Activated CD4-positive, alpha-beta T cell treated with anti-CD3 and anti-CD28 coated beads, Interleukin-2, amount 50 U/mL, for 4 hours (primary cell): ENCODE measurements around the gene SCGB3A2.
"Not testable (repeated sequence)": the region's sequence is repeated elsewhere in the genome, so short reads cannot be mapped to it uniquely, and the experiment has no call there.

ENCODE experiments used
- DNase-seq, 2 experiments: peaks; one replicate each; pipeline ENCODE4 v3.0.0-alpha.2; 2020

Gene SCGB3A2

DNA sequence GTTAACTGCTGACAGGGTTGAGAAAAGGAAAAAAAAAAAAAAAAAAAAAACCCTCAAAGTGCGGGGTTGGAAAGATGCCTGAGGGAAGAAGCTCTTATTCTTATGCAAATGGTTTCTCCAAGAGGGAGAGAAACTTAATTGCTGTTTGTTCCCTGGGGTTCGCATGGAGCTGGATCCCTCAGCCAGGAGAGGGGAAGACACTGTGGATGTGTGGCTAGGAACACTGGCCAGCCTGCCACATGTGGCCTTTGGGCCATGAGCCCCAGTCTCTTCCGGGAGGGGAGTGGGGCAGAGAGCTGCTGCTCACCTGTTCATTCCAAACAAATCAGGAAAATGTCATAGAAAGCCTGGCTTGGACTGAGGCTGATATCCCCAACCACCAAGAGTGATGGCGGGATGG, 9.4 kb upstream of the SCGB3A2 start:
- no peak for DNase-seq

DNA sequence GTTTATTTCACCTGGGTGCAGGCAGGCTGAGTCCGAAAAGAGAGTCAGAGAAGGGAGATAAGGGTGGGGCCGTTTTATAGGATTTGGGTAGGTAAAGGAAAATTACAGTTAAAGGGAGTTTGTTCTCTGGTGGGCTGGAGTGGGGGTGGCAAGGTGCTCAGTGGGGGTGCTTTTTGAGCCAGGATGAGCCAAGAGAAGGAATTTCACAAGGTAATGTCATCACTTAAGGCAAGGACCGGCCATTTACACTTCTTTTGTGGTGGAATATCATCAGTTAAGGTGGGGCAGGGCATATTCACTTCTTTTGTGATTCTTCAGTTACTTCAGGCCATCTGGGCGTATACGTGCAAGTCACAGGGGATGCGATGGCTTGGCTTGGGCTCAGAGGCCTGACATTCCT, 8.6 kb upstream of the SCGB3A2 start:
- not testable (repeated sequence) for DNase-seq

DNA sequence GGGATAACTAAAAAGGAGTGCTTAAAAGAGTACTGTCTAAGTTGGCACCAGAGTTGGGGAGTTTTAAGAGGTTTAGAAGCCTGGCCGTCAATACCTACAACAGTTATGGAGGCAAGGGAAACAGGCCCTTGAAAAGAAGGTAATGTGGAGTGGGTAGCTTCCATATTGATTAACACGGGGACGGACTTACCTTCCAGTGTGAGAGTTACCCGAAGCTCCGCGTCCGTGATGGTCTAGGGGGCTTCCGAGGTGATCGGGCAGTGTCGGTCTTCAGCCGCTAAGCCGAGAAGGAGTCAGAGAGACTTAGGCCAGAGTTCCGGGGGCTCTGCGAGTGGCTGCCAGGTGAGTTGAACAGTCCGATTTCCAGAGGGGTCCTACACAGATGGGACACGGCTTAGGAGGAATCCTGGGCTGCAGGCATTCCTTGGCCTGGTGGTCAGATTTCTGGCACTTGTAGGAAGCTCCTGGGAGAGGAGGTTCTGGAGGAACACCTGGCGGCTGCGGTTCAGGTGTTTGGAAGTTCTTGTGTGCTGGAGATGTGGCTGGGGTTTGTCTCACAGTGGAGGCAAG, 6.4 kb upstream of the SCGB3A2 start:
- DNase-seq, result not testable (repeated sequence)

DNA sequence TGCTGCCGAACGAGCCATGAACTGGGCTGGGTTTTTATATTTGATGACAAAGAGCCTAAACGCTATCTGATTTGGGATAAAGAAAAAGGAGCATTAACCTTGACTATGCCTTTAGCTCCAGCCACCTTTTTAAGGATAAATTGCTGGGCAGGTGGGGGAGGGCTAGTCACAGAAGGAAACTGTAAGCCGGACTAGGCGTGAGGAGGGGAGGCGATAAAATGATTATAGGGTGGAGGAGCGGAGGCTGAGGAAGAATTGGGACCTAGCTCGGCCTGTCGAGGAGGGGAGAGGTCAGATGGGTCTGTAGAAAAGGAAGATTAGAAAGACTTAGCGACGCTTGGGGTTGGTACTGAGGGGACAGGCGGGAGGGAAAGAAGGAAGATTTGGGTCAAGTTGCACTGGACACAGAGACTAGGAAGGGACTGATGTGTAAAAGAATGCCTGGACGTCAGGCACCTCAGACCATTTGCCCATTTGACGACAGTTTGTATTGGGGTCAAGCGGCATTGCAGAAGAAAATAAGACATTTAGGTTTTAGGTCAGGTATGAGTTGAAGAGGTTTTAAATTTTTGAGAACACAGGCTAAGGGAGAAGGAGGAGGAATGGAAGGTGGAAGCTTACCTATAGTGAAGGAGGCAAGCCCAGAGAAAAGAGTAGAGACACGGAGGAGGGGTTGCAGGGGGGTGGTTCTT, 5.6 kb upstream of the SCGB3A2 start:
- not testable (repeated sequence) for DNase-seq

DNA sequence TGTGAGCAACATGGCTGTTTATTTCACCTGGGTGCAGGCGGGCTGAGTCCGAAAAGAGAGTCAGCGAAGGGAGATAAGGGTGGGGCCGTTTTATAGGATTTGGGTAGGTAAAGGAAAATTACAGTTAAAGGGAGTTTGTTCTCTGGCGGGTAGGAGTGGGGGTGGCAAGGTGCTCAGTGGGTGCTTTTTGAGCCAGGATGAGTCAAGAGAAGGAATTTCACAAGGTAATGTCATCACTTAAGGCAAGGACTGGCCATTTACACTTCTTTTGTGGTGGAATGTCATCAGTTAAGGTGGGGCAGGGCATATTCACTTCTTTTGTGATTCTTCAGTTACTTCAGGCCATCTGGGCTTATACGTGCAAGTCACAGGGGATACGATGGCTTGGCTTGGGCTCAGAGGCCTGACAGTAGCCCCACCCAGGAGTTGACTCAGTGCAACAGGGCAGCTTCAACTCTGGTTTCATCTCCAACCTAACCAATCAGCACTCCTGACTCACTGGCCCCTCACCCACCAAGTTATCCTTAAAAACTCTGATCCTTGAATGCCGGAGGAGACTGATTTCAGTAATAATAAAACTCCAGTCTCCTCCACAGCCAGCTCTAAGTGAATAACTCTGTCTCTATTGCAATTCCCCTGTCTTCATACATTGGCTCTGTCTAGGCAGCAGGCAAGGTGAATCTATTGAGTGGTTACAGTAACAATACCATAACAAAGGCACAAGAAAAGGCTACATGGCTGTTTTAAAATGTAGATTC, 4.2 kb upstream of the SCGB3A2 start:
- DNase-seq, result not testable (repeated sequence)

DNA sequence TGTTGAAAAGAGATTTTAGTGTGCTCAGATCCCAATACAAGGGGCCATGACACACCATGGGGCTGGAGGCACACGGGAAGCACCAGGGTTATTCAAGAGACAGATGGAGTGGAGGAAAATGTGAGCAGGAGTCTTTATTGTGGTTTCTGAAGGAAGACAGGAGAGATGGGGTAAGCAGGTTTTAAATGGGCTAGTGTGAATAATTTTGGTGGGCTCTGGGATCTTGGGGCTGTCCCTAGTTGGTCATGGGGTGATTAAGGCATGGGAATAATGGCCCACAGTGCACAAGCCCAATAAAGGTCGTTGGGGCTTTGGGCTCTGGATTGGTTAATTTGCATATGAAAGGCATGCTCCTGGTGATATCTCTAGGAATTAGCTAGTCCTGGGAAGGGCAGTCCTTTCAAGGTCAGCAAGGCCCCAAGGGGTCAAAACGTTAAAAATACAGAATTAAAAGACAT, 3.6 kb upstream of the SCGB3A2 start:
- no peak for DNase-seq

DNA sequence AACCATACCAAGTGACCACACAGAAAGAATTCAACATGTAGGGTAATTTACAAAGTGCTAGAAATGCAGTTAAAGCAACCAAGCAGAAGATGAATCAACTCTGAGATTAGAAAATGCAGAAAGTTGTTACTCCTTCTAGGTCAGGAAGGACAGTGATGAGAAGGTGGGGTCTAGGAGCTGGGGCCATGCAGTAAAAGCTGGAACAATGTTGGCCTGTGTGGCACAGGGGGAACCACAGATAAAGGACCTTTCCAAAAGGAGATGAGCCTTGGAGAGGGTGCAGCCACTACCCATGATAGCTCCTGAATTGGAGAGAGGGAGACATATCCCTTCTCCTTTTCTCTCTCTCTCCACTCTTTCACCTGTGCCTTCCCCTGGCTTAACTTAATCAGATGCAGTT, 2.4 kb upstream of the SCGB3A2 start:
- no peak for DNase-seq

DNA sequence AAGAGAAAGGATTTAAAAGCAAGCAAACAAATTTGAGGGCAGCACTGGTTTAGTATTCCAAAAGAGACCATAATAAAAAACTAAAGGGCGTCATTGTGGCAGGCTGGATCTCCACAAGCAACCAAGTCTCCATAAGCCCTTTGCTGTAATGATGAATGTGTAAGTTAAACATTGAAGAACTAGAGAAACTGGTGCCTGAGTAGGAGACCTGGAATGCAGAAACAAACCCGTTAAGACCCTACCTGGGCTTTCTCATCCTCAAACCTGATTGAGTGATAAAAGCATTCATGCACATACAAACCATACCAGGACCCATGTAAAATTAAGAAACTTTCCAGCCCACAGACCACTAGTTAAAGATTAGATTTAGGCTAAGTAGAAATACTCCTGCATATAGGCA, 1.9 kb upstream of the SCGB3A2 start:
- no peak for DNase-seq

DNA sequence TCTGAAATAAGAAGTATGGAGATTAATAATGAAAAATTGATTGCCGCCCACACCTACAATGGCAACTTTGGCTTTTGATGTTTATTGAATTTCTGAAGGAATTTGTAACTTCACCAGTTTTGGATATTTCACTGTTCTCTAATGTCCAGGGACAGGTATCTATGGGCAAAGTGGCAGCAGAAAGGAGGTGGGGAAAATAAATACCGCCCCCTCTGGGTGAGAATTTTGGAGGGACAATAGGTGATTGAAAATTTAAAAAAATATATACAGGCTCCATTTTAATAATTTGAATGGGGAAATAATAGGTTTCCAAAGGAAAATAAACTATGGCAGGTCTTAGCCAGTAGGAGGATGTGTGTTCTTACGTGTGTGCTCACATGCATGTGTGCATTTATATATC, 1.3 kb downstream of the SCGB3A2 start:
- no peak for DNase-seq

DNA sequence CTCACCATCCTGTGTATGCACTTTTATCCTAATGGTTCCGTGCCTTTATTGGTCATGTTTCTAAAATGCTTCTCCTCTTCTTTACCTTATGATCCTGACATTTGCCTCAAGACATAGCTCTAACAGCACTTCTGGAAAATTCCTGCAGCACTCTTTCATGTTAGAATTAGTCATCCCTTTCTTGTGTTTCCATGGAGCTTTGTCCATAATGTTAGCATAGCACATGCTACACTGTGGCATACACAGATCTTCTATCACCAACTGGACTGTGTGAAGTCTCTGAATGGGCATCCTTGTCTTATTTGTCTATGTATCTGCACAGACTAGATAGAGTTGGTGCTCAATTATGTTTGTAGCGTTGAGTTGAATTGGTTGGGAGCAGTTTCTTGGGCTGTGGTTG, 2.0 kb downstream of the SCGB3A2 start:
- DNase-seq, result no peak

DNA sequence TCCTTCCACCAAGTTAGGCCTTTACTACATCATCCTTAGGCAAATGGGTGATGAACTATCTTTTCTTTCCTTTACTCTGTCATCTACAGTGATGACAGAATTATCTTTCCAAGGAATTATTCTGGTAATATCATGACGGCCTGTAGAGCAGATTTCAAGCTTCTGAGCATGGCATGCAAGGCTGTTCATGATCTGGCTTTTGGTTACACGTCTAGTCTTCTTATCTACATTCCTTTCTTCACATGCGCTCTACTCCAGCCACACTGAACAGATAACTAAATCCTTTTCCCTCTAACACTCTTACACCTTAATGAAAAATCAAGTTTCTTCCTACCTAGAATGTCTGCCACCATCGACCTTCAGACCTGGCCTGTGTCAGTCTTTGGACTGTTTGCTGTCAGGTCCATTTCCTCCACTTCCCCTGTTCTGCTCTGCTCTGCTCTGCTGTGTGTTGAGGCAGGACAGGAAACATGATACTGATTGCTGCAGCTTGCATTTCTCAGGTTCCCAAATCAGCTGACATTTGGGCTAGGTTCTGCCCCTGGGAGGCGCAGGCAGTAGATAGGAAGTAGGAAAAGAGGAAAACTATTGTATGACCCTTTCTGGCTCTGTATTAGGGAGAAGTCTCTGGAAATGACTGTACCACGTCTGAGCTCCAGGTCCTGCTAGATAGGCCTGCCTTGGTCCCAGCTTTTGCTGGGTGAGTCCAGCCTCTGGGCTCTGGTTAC, 4.2 kb downstream of the SCGB3A2 start:
- no peak for DNase-seq

DNA sequence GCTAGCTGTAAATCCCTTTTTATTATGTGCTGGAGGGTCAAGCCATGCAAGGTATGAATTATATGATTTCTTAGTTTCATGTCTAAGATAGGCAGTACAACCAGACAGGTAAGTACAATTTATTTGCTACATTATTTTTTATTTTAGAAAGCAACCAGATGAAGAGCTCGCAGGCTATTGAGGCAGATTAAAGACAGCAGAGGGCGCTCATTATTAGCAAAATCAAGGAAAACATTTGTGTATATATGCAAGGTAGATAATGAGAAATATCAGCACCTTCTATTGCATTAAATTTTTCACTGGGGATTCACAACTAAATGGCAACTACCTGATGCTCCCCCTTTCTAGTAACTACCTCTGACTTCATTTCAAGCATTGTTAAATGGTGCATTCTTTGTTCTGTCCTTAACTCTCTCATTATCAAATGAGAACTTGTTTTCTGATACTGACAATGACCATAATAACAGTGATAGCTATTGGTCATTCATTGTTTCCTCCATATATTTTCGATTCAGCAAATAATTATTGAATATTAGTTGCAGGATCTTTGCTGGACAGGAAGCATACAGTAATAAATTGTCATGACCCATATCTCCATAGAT, 8.6 kb downstream of the SCGB3A2 start:
- DNase-seq, result no peak

DNA sequence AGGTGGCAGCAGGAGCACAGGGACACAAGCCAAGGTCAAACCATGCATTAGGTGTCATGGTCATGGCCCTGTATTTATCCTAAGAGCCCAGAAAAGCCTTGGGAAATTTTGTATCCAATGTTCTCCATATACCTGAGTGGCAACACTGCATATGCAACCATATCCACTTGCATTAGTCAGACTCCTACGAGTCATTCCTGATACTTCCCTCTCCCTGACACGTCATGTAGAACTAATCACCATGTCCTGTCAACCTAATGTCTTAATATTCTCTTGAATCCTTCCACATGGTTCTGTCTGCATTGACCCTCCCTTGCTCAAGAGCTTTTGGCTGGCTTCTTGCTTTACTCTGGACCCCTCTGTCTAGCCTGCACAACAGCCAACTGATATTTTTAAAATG, 9.4 kb downstream of the SCGB3A2 start:
- DNase-seq, result no peak

DNA sequence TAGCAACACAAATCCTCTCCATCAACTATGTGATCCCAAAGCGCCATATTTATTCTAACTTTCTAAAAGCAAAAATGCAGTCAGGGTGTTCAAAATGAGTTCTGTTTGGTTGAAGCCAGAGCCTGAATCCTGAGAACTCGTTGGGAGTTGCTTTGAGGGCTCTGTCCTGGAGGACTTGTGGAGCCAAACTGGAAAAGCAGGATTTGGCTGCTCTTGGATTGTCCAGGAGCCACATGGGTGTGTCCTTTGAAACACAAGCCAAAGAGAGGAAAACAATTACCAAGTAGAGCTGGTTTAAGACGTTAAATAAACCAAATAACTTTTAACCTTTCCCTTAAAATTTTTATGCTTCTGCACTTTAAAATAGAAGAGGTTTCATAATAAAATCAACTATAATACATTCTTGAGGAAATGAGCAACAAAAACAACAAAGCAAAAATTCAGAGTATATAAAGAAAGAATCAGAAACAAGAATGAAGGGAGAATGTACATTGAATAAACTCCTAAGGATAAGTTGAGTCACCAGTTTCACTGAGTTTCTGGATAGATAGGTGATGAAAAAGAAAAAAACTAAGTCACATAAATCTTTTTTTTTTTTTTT, 14.3 kb downstream of the SCGB3A2 start:
- no peak for DNase-seq

DNA sequence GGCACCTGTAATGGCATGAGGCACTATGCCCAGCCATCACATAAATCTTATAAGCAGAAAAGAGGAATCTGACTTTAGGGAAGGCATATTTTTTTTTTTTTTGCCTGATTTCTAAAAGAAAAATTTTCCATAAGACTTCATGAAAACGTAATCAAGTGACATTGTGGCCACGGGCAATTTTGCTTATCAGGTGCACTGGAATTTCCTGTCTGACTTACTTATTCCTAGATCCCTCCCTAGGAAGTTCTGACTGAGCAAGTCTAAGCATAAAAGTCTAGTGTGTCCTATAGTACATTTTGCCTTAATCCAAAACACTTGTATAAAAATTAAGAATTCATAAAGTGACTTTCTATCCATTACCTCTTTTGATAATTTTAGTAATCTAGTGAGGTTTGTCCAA, 15.3 kb downstream of the SCGB3A2 start:
- DNase-seq, result no peak

DNA sequence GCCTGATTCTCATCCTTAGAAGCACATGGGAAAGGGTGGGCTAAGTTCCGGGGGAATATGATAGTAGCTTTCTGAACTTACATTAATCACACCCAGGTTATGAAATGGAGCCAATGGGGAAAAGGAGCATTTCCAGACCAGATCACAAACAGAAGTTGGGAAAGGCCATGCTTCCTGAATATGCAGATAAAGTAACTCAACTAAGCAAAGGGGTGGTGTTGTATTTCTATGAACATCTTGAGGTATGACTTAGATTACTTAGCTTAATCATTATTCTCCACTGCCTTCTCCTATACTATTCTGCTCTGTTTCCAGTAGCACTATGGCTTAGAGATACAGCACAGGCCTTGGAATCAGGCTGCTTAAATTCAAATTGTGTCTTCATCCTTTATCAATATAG, 17.4 kb downstream of the SCGB3A2 start:
- no peak for DNase-seq

DNA sequence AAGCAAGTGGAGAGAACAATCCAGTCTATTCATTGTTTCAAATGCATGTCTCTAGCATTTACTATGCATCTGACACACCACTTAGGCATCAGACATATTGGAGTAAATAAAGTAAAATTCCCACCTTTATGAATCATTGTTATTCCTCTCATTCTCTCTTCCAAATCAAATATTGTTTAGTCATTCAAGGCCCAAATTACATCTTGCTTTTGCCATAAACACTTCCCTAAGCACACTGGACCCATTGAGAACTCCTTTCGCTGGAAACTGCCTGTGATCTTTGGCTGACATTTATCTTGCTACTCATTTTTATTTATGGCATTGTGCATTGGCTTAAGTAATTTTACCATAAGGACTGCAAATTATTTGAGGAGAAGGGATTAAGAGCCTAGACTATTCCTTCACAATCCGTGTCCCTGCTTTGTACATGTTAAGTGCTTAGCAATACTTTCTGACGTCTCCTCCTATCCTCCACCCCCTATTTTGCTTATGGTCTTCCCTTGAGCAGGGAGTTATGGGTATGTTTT, 20.4 kb downstream of the SCGB3A2 start:
- no peak for DNase-seq

DNA sequence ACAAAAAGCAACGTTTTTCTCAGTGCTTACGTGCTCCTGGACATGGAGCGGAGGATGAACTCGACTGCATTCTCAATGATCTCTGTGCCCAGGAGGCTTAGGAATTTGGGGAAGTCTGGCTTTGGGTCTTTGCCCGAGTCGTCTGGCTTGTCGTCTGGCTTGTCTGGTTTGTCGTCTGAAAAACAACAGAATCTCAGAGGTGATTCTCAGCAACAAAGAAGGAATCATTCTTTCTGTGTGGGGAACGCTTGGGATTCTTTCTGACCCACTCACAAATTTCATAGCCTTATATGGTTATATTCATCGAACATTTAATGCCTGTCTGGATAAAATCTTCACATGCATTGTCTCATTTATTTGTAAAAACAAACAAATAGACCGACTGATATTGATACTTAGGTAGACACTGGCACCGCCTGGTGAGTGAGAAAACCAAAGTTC, 23.1 kb downstream of the SCGB3A2 start:
- DNase-seq, result no peak

DNA sequence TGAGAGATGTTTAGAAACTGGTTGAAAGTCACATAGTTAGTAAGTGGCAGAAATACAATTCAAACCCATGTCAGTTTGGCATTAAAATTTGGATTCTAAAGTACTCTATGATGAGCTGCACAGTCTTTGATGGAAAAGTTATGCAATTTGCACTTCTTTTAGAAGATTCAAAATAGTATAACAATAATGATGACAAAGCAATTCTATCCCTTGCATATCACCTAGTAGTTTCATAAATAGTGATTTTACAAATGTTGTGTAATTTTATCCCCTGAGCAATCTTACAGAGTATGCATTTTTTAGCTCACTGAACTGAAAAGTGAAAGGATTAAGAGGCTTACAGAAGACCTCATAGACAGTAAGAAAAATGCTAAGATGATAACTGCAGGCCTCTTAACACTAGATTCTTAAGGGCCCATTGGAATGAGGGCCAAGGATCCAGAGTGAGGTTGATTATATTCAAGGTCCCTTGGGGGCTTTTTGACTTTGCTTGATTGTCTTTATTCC, 24.2 kb downstream of the SCGB3A2 start:
- no peak for DNase-seq

DNA sequence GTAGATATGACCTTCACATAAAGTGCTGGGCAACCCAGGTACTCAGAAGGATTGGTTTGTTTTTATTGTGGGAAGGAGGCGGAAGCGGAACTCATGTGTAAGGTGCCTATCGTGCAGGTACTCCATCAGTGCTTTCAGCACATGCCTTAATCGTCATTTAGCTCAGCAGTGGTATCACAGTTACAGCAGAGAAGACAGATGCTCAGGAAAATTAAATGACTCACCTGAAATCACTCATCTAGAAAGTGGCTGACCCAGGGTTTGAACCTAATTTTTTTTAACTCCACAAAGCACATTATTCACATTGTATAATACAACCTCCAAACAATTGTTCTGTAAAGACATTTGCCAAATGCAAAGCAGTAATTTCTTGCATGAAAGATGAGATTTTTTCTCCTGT, 25.6 kb downstream of the SCGB3A2 start:
- no peak for DNase-seq

DNA sequence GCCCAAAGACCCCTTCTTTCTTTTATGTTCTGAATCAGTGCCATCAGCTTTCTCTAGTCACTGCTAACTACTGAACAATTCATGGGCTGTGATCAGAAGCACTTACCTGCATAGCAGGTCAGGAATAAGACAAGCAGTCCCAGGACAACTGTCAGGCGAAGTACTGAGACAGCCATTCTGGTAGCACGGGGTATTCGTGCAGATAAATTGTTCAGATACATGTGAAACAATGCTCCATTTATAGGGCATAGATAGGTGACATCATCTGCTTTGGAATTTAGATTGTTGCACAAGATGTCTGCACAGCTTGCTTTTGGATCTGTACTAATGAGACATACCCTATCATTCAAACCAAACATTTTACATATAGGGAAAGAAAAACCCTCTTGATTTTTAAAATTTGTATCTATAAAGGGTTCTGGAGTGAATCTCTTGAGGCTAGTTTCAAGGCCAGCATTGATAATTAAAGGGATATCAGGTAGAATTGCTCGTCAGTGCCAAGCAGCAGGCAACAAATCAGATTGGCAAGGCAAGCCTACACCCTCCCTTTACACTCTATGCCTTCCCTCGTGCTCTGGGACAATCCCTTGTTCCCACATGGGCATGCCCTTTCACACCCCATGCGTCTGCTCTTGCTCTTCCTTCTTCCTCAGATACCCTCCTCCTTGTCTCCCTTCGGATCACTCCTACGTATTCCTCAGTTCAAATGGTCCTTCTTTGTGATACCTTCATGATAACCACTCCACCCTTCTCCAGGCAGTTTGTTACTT, 28.0 kb downstream of the SCGB3A2 start, which contains the start of gene C5orf46:
C5orf46 (minus strand) TSS at position 213 of the 770 bp plus-strand sequence; CDS start at position 176, 37 bp downstream.
- DNase-seq, result no peak
